IPS-NIHi11 (cell line): ENCODE data around the gene STK11.

ENCODE experiments used
- DNase-seq: peaks from one replicate; pipeline ENCODE4 v3.0.0; 2012; ENCODE audit warnings: mixed read lengths, low spot score

Gene STK11

GRCh38 chr19:1262623-1263123, 57.1 kb downstream of the STK11 start:
- no peak for DNase-seq

- DNase-seq: no peak
These were observed 57.6 kb downstream of the STK11 start for GRCh38 chr19:1263188-1263587.

- no peak for DNase-seq
These were observed 59.4 kb downstream of the STK11 start for GRCh38 chr19:1264801-1265614.

- DNase-seq: no peak
These were observed 60.1 kb downstream of the STK11 start for GRCh38 chr19:1265615-1266128.

- DNase-seq: peak; percentile 71
These were observed 60.7 kb downstream of the STK11 start for GRCh38 chr19:1266129-1266915.

GRCh38 chr19:1266916-1267476, 61.4 kb downstream of the STK11 start:
- DNase-seq: no peak

- no peak for DNase-seq
These were observed 62.1 kb downstream of the STK11 start for GRCh38 chr19:1267477-1268225.

DNA sequence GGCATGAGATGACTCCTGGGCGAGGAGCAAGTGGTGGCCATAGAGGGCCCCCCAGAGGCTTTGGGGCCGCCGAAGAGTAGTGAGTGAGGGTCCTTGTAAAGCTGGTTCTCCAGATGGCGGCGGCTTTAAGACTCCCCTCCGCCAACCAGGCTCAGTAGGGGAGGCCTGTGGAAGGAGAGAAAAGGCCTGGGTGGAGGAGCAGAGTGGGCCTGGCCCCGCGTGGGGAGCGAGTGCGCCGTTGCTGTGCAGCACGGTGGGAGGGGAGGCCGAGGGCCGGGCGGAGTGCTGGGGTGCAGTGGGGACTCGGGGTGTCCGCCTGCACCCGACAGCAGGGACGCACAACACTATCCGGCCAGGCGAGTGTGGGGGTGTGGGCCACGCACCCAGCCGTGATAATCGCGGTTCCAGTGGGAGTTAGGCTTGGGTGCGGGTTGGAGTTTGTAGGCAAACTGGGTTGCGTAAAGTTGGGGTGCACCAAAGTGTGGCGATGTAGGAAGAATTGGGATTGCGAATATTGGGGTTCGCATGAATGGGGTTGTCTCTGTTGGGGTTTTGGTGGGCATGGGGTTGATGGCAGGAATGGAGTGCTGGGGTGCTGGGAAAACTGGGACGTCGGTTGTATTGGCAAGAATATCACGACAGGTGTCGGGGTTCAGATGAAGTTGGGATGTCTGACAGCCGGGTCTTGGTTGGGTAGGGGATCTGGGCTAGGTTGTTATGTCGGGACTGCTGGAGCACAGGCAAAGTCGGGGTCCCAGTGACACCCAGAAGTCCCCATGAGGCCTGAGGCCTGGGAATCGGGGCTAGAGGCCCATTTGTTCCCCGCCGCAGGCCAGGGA, 62.9 kb downstream of the STK11 start:
- no peak for DNase-seq

GRCh38 chr19:1269065-1269477, 63.5 kb downstream of the STK11 start, which contains the start of gene CIRBP:
CIRBP (plus strand) TSS chr19:1269332; CDS start chr19:1270934, 1,602 bp downstream.
- DNase-seq: peak; percentile 89

GRCh38 chr19:1269478-1270212, 64.1 kb downstream of the STK11 start:
- DNase-seq: peak; percentile 82

- no peak for DNase-seq
These were observed 64.8 kb downstream of the STK11 start for GRCh38 chr19:1270213-1270853.

- DNase-seq: no peak
These were observed 65.4 kb downstream of the STK11 start for GRCh38 chr19:1270854-1271527.

GRCh38 chr19:1271528-1272422, 66.2 kb downstream of the STK11 start:
- no peak for DNase-seq

GRCh38 chr19:1272423-1273262, 67.1 kb downstream of the STK11 start:
- DNase-seq: no peak

DNA sequence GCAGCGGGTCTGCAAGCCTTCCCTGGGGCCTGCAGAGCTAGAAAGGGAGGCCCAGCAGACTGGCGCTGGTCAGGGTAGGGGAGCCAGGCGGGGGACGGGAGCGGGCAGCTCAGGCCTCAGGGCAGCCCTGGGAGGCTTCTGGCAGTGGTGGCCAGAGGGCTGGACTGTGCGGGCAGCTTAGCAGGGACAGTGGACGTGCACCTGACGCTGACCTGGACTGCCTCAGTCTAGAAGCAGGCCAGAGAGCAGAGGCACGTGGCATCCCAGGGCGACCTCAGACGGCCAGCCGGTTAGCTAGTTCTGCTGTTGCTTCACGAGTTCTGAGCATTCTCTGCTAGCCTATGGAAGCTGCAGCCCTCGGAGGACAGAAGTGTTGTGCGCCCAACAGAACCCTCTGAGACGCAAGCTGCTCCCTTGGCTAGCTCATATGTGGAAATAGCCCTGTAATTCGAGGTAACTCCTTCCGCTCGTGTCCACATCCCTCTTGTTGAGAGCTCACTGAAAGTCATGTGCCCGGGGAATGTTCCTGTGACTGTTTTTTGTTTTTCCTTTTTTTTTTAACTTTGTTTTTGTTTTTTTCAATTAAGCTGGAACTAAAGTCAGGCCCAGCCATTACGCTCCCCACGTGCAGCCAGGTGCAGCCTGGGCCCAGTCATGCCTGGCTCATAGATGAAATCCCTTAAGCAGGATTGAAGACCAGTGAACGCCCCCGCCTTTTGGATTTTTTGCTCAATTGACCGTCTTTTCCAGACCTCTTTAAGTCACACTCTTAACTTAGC, 67.9 kb downstream of the STK11 start:
- DNase-seq: no peak
